ENCODE results near the gene UNC80.

The UNC80 gene

GRCh38 chr2:209940936-209941335, 169.3 kb downstream of the UNC80 start:
- Histone ChIP-seq H4K20me1 (ENCODE audit: insufficient read depth, low read length) (no peaks in the 10 kb centered on the region), H3K4me1 (ENCODE audit: insufficient read depth, low read length) (no peaks in the 10 kb centered on the region), H3K36me3 (ENCODE audit: insufficient read depth, low read length) (no peaks in the 10 kb centered on the region), H3K9ac (ENCODE audit: low read depth, low read length) (no peak overlapping the region), H3K27me3 (ENCODE audit: insufficient read depth, low read length, poor library complexity) (no peaks in the 10 kb centered on the region), H2AFZ (ENCODE audit: low read depth, low read length) (no peak overlapping the region), H3K79me2 (ENCODE audit: insufficient read depth, low read length) (no peaks in the 10 kb centered on the region), H3K4me3 (ENCODE audit: low read depth in 1 of 2, low read length in 2 of 2) (no peak overlapping the region), H3K4me2 (ENCODE audit: insufficient read depth, low read length) (no peak overlapping the region), H3K9me3 (ENCODE audit: insufficient read depth, low read length, severe bottlenecking) (no peaks in the 10 kb centered on the region), H3K27ac (ENCODE audit: low read length) (no peak overlapping the region)
- DNase-seq (no peak), ATAC-seq (ENCODE audit: insufficient read depth, low read depth) (no peak)
- TF ChIP-seq CTCF (IDR thresholded peaks at IDR 0.05; ENCODE audit: borderline replicate concordance, extremely low read depth, low read length, poor library complexity, severe bottlenecking) (no peak), EZH2 (IDR thresholded peaks at IDR 0.05; ENCODE audit: borderline replicate concordance, low read depth, low read length, severe bottlenecking) (no peak)

GRCh38 chr2:209942426-209942825, 170.8 kb downstream of the UNC80 start:
- no peaks in the 10 kb centered on the region for H3K27me3 ChIP-seq (ENCODE audit: insufficient read depth, low read length, poor library complexity)
- H3K4me1 ChIP-seq (ENCODE audit: insufficient read depth, low read length) = no peaks in the 10 kb centered on the region
- no peaks in the 10 kb centered on the region for H3K79me2 ChIP-seq (ENCODE audit: insufficient read depth, low read length)
- DNase-seq (no peak), ATAC-seq (ENCODE audit: insufficient read depth, low read depth) (no peak)
- no peaks in the 10 kb centered on the region for H3K36me3 ChIP-seq (ENCODE audit: insufficient read depth, low read length)
- H4K20me1 ChIP-seq (ENCODE audit: insufficient read depth, low read length) = no peaks in the 10 kb centered on the region
- H3K9me3 ChIP-seq (ENCODE audit: insufficient read depth, low read length, severe bottlenecking) = no peaks in the 10 kb centered on the region
- H3K9ac ChIP-seq (ENCODE audit: low read depth, low read length) = no peak overlapping the region
- H3K4me2 ChIP-seq (ENCODE audit: insufficient read depth, low read length) = no peak overlapping the region
- H3K4me3 ChIP-seq (ENCODE audit: low read depth in 1 of 2, low read length in 2 of 2) = no peak overlapping the region
- no peak overlapping the region for H2AFZ ChIP-seq (ENCODE audit: low read depth, low read length)
- TF ChIP-seq CTCF (IDR thresholded peaks at IDR 0.05; ENCODE audit: borderline replicate concordance, extremely low read depth, low read length, poor library complexity, severe bottlenecking) = no peak
- no peak for TF ChIP-seq EZH2 (IDR thresholded peaks at IDR 0.05; ENCODE audit: borderline replicate concordance, low read depth, low read length, severe bottlenecking)
- H3K27ac ChIP-seq (ENCODE audit: low read length) = no peak overlapping the region

GRCh38 chr2:209942936-209943605, 171.4 kb downstream of the UNC80 start:
- no peak overlapping the region for H2AFZ ChIP-seq (ENCODE audit: low read depth, low read length)
- DNase-seq = no peak
- no peaks in the 10 kb centered on the region for H3K9me3 ChIP-seq (ENCODE audit: insufficient read depth, low read length, severe bottlenecking)
- ATAC-seq (ENCODE audit: insufficient read depth, low read depth) = no peak
- no peak overlapping the region for H3K9ac ChIP-seq (ENCODE audit: low read depth, low read length)
- no peak overlapping the region for H3K4me3 ChIP-seq (ENCODE audit: low read depth in 1 of 2, low read length in 2 of 2)
- H3K4me2 ChIP-seq (ENCODE audit: insufficient read depth, low read length) = no peak overlapping the region
- H3K4me1 ChIP-seq (ENCODE audit: insufficient read depth, low read length) = no peaks in the 10 kb centered on the region
- no peaks in the 10 kb centered on the region for H4K20me1 ChIP-seq (ENCODE audit: insufficient read depth, low read length)
- H3K79me2 ChIP-seq (ENCODE audit: insufficient read depth, low read length) = no peaks in the 10 kb centered on the region
- H3K27me3 ChIP-seq (ENCODE audit: insufficient read depth, low read length, poor library complexity) = no peaks in the 10 kb centered on the region
- H3K36me3 ChIP-seq (ENCODE audit: insufficient read depth, low read length) = no peaks in the 10 kb centered on the region
- no peak overlapping the region for H3K27ac ChIP-seq (ENCODE audit: low read length)
- TF ChIP-seq CTCF (IDR thresholded peaks at IDR 0.05; ENCODE audit: borderline replicate concordance, extremely low read depth, low read length, poor library complexity, severe bottlenecking) = no peak

GRCh38 chr2:209943776-209944175, 172.1 kb downstream of the UNC80 start:
- Histone ChIP-seq H4K20me1 (ENCODE audit: insufficient read depth, low read length) (no peaks in the 10 kb centered on the region), H3K36me3 (ENCODE audit: insufficient read depth, low read length) (no peaks in the 10 kb centered on the region), H3K79me2 (ENCODE audit: insufficient read depth, low read length) (no peaks in the 10 kb centered on the region), H3K9me3 (ENCODE audit: insufficient read depth, low read length, severe bottlenecking) (no peaks in the 10 kb centered on the region), H3K4me2 (ENCODE audit: insufficient read depth, low read length) (no peak overlapping the region), H2AFZ (ENCODE audit: low read depth, low read length) (no peak overlapping the region), H3K27me3 (ENCODE audit: insufficient read depth, low read length, poor library complexity) (no peaks in the 10 kb centered on the region), H3K9ac (ENCODE audit: low read depth, low read length) (no peak overlapping the region), H3K27ac (ENCODE audit: low read length) (no peak overlapping the region), H3K4me3 (ENCODE audit: low read depth in 1 of 2, low read length in 2 of 2) (no peak overlapping the region), H3K4me1 (ENCODE audit: insufficient read depth, low read length) (no peaks in the 10 kb centered on the region)
- DNase-seq (no peak), ATAC-seq (ENCODE audit: insufficient read depth, low read depth) (no peak)
- TF ChIP-seq EZH2 (IDR thresholded peaks at IDR 0.05; ENCODE audit: borderline replicate concordance, low read depth, low read length, severe bottlenecking) (no peak), CTCF (IDR thresholded peaks at IDR 0.05; ENCODE audit: borderline replicate concordance, extremely low read depth, low read length, poor library complexity, severe bottlenecking) (no peak)
